Endothelial cell (in vitro differentiated cells): ENCODE measurements around the gene PTPRCAP. TPM values are rescaled to one million over a fixed set of nuclear protein-coding genes. Genes with fewer than 3 reads are reported as not detected.

Experiments used
- DNase-seq: peaks from one replicate; pipeline ENCODE4 v3.0.0; 2021; ENCODE audit warnings: low spot score
- H3K27ac Mint-ChIP-seq: one replicate; pipeline ENCODE4 v1.8.0; 2021; ENCODE audit warnings: mixed read lengths, inconsistent platforms; ENCODE audit not compliant: unreplicated experiment
- H3K27me3 Mint-ChIP-seq: one replicate; pipeline ENCODE4 v1.8.0; 2021; ENCODE audit warnings: mild to moderate bottlenecking, moderate library complexity, mixed read lengths, inconsistent platforms; ENCODE audit not compliant: unreplicated experiment
- H3K36me3 Mint-ChIP-seq: one replicate; pipeline ENCODE4 v1.8.0; 2021; ENCODE audit warnings: mild to moderate bottlenecking, low read depth, mixed read lengths, inconsistent platforms; ENCODE audit not compliant: unreplicated experiment
- H3K4me1 Mint-ChIP-seq: one replicate; pipeline ENCODE4 v1.8.0; 2021; ENCODE audit warnings: mild to moderate bottlenecking, mixed read lengths, inconsistent platforms; ENCODE audit not compliant: unreplicated experiment
- H3K4me3 Mint-ChIP-seq: one replicate; pipeline ENCODE4 v1.8.0; 2021; ENCODE audit warnings: mild to moderate bottlenecking, mixed read lengths, inconsistent platforms; ENCODE audit not compliant: unreplicated experiment
- H3K9me3 Mint-ChIP-seq: one replicate; pipeline ENCODE4 v1.8.0; 2021; ENCODE audit warnings: mixed read lengths, inconsistent platforms; ENCODE audit not compliant: unreplicated experiment
- CTCF ChIP-seq: fragments of 200-600 bp; sonication (generic); IDR thresholded peaks from one replicate; pipeline ENCODE4 v1.5.0; 2021; ENCODE audit warnings: antibody characterized with exemption; ENCODE audit not compliant: unreplicated experiment
- total RNA-seq: library from RNA; stranded (reverse); fragmentation: NEBNext Ultra II Directional; extraction: Animal tissue kit (Norgen Biotek cat#: 25700); gene quantifications from one replicate; pipeline ENCODE4 v1.2.1, GENCODE V29; 2021; ENCODE audit not compliant: unreplicated experiment

Gene PTPRCAP
- total RNA-seq, 1 donor from 2014 or later: 12.9 TPM

- TF ChIP-seq CTCF: no peak
- H3K27me3 Mint-ChIP-seq: peaks cover 8% of the 10 kb centered on the region
- H3K36me3 Mint-ChIP-seq: no peaks in the 10 kb centered on the region
- no peak for DNase-seq
- H3K9me3 Mint-ChIP-seq: no peaks in the 10 kb centered on the region
- no peak overlapping the region for H3K27ac Mint-ChIP-seq
- H3K4me3 Mint-ChIP-seq: no peak overlapping the region
- peaks cover 16% of the 10 kb centered on the region for H3K4me1 Mint-ChIP-seq
Observed at GRCh38 chr11:67410369-67410831, 27.1 kb downstream of the PTPRCAP start.

- no peaks in the 10 kb centered on the region for H3K9me3 Mint-ChIP-seq
- peaks cover 16% of the 10 kb centered on the region for H3K4me1 Mint-ChIP-seq
- H3K36me3 Mint-ChIP-seq: no peaks in the 10 kb centered on the region
- no peak overlapping the region for H3K4me3 Mint-ChIP-seq
- DNase-seq: no peak
- no peak for TF ChIP-seq CTCF
- peaks cover 7% of the 10 kb centered on the region for H3K27me3 Mint-ChIP-seq
- H3K27ac Mint-ChIP-seq: peak overlapping the region; percentile 13
Observed at GRCh38 chr11:67409781-67410368, 27.6 kb downstream of the PTPRCAP start.

GRCh38 chr11:67409261-67409666 lies 28.2 kb downstream of the PTPRCAP start:
- Mint-ChIP-seq H3K4me3 (no peak overlapping the region), H3K9me3 (no peaks in the 10 kb centered on the region), H3K27me3 (peaks cover 6% of the 10 kb centered on the region), H3K36me3 (peaks cover 4% of the 10 kb centered on the region), H3K27ac (no peak overlapping the region), H3K4me1 (peaks cover 20% of the 10 kb centered on the region)
- no peak for TF ChIP-seq CTCF
- no peak for DNase-seq

GRCh38 chr11:67408437-67409200 lies 28.9 kb downstream of the PTPRCAP start:
- H3K4me3 Mint-ChIP-seq: no peak overlapping the region
- no peak overlapping the region for H3K27ac Mint-ChIP-seq
- no peak for TF ChIP-seq CTCF
- peaks cover 4% of the 10 kb centered on the region for H3K36me3 Mint-ChIP-seq
- peaks cover 6% of the 10 kb centered on the region for H3K27me3 Mint-ChIP-seq
- peaks cover 24% of the 10 kb centered on the region for H3K4me1 Mint-ChIP-seq
- H3K9me3 Mint-ChIP-seq: no peaks in the 10 kb centered on the region
- DNase-seq: no peak

GRCh38 chr11:67407688-67408163 lies 29.8 kb downstream of the PTPRCAP start:
- H3K27ac Mint-ChIP-seq: no peak overlapping the region
- H3K4me1 Mint-ChIP-seq: peaks cover 28% of the 10 kb centered on the region

More at GRCh38 chr11:67407688-67408163, 29.8 kb downstream of the PTPRCAP start:
- H3K9me3 Mint-ChIP-seq: no peaks in the 10 kb centered on the region
- H3K27me3 Mint-ChIP-seq: peaks cover 6% of the 10 kb centered on the region
- H3K36me3 Mint-ChIP-seq: peaks cover 4% of the 10 kb centered on the region
- peak overlapping the region; percentile 59 for H3K4me3 Mint-ChIP-seq
- no peak for TF ChIP-seq CTCF
- DNase-seq: no peak
